Glutamatergic neuron (in vitro differentiated cells): Measurements from ENCODE around the gene CHTF18. TPM values are rescaled to one million over a fixed set of nuclear protein-coding genes. Genes with fewer than 3 reads are reported as not detected.

ENCODE experiments used
- DNase-seq: peaks from one replicate; pipeline ENCODE4 v3.0.0; 2022
- H3K27ac Mint-ChIP-seq: one replicate; pipeline ENCODE4 v1.8.0; 2020; ENCODE audit warnings: mild to moderate bottlenecking, mixed read lengths, inconsistent platforms; ENCODE audit not compliant: unreplicated experiment
- H3K27me3 Mint-ChIP-seq: one replicate; pipeline ENCODE4 v1.8.0; 2020; ENCODE audit warnings: mild to moderate bottlenecking, moderate library complexity, mixed read lengths, inconsistent platforms; ENCODE audit not compliant: unreplicated experiment
- H3K36me3 Mint-ChIP-seq: one replicate; pipeline ENCODE4 v1.8.0; 2020; ENCODE audit warnings: mild to moderate bottlenecking, mixed read lengths, inconsistent platforms; ENCODE audit not compliant: unreplicated experiment
- H3K4me1 Mint-ChIP-seq: one replicate; pipeline ENCODE4 v1.8.0; 2020; ENCODE audit warnings: mild to moderate bottlenecking, low read depth, mixed read lengths, inconsistent platforms; ENCODE audit not compliant: unreplicated experiment
- H3K4me3 Mint-ChIP-seq: one replicate; pipeline ENCODE4 v1.8.0; 2020; ENCODE audit warnings: mild to moderate bottlenecking, mixed read lengths, inconsistent platforms; ENCODE audit not compliant: unreplicated experiment
- H3K9me3 Mint-ChIP-seq: one replicate; pipeline ENCODE4 v1.8.0; 2020; ENCODE audit warnings: mild to moderate bottlenecking, moderate library complexity, mixed read lengths, inconsistent platforms; ENCODE audit not compliant: unreplicated experiment
- CTCF ChIP-seq: fragments of 200-600 bp; sonication (generic); IDR thresholded peaks from one replicate; pipeline ENCODE4 v1.5.0; 2021; ENCODE audit not compliant: partially characterized antibody, unreplicated experiment
- total RNA-seq: library from RNA; stranded (reverse); fragmentation: NEBNext Ultra II Directional; extraction: Animal tissue kit (Norgen Biotek cat#: 25700); gene quantifications from one replicate; pipeline ENCODE4 v1.2.1, GENCODE V29; 2021; ENCODE audit not compliant: unreplicated experiment

Gene CHTF18
- total RNA-seq, 1 donor from 2014 or later = 49.2 TPM

- Mint-ChIP-seq H3K27me3 (peaks cover 7% of the 10 kb centered on the region), H3K36me3 (no peaks in the 10 kb centered on the region), H3K27ac (no peak overlapping the region)
Observed at GRCh38 chr16:781346-782010, 6.9 kb upstream of the CHTF18 start.

GRCh38 chr16:782258-782657 lies 6.2 kb upstream of the CHTF18 start:
- H3K36me3 Mint-ChIP-seq = no peaks in the 10 kb centered on the region
- peaks cover 6% of the 10 kb centered on the region for H3K9me3 Mint-ChIP-seq
- no peak overlapping the region for H3K4me3 Mint-ChIP-seq
- peaks cover 7% of the 10 kb centered on the region for H3K27me3 Mint-ChIP-seq
- H3K27ac Mint-ChIP-seq = no peak overlapping the region
- no peak for DNase-seq
- H3K4me1 Mint-ChIP-seq = no peaks in the 10 kb centered on the region
- TF ChIP-seq CTCF = no peak

More at GRCh38 chr16:781346-782010, 6.9 kb upstream of the CHTF18 start:
- Mint-ChIP-seq H3K4me3 (no peak overlapping the region), H3K9me3 (peaks cover 6% of the 10 kb centered on the region), H3K4me1 (no peaks in the 10 kb centered on the region)
- no peak for TF ChIP-seq CTCF
- no peak for DNase-seq

- Mint-ChIP-seq H3K4me3 (no peak overlapping the region), H3K27me3 (peaks cover 7% of the 10 kb centered on the region), H3K36me3 (no peaks in the 10 kb centered on the region), H3K27ac (no peak overlapping the region), H3K4me1 (no peaks in the 10 kb centered on the region), H3K9me3 (peaks cover 6% of the 10 kb centered on the region)
- TF ChIP-seq CTCF = no peak
- DNase-seq = no peak
Observed at GRCh38 chr16:782766-783403, 5.5 kb upstream of the CHTF18 start.

- H3K9me3 Mint-ChIP-seq = peaks cover 6% of the 10 kb centered on the region
- TF ChIP-seq CTCF = no peak
- no peaks in the 10 kb centered on the region for H3K36me3 Mint-ChIP-seq
- H3K4me3 Mint-ChIP-seq = no peak overlapping the region
- no peak overlapping the region for H3K27ac Mint-ChIP-seq
- no peaks in the 10 kb centered on the region for H3K4me1 Mint-ChIP-seq
- H3K27me3 Mint-ChIP-seq = peaks cover 7% of the 10 kb centered on the region
- DNase-seq = no peak
Observed at GRCh38 chr16:783404-784161, 4.8 kb upstream of the CHTF18 start.

- Mint-ChIP-seq H3K27ac (no peak overlapping the region), H3K27me3 (peaks cover 7% of the 10 kb centered on the region), H3K36me3 (no peaks in the 10 kb centered on the region), H3K4me1 (no peaks in the 10 kb centered on the region), H3K9me3 (peaks cover 6% of the 10 kb centered on the region), H3K4me3 (no peak overlapping the region)
- DNase-seq = no peak
- no peak for TF ChIP-seq CTCF
Observed at GRCh38 chr16:784431-784830, 4.0 kb upstream of the CHTF18 start.
